Stimulated activated CD4-positive, alpha-beta T cell treated with anti-CD3 and anti-CD28 coated beads, TNF-alpha, amount 100 ng/mL, for 24 hours (primary cell): ENCODE results near the gene RAP1A.

Experiments
- DNase-seq, 3 experiments: peaks; one replicate each; pipeline ENCODE4 v3.0.0-alpha.2; 2020; ENCODE audit warnings: low read depth in 3 of 3

RAP1A gene

DNA sequence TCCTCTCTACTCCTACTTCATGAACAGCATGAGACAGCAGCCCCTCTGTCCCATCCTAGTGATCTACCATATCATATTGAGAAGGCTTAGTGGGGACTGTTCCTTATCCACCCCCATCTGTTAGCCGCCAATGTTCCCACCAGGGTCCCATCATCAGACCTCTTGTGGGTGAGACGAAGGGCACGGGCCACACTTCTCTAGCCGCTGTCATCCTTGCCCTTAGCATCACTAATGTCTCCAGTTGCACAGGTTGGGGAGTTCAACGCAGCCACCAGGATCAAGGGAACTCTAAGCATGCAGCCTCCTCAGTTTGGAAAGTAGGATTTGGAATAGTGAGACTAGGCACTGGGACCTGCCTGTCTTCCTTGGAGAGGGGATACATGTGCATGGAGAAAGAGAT is 99.5 kb downstream of the RAP1A start:
- DNase-seq, result no peak

DNA sequence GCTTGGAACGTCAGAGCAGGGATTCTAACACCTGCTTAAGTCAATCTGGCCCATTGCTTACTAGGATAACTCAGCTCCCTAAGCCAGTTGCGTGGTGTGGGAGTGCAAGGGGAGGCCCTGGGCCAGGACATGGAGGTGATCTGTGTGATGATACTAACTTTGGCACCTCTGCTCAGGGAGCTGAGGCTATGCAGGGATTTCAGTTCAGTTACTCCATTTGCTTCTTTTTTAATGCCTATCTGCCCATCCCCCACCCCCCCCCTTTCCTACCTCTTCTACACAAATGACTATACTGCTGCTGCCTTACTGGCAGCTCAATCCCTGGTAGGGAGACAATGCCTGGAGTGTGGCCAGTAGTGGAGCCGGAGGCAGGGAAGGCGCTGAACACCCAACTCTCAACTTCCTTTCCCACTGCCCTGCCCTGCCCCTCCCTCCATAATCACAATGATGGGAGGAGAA is 100.1 kb downstream of the RAP1A start:
- no peak for DNase-seq

DNA sequence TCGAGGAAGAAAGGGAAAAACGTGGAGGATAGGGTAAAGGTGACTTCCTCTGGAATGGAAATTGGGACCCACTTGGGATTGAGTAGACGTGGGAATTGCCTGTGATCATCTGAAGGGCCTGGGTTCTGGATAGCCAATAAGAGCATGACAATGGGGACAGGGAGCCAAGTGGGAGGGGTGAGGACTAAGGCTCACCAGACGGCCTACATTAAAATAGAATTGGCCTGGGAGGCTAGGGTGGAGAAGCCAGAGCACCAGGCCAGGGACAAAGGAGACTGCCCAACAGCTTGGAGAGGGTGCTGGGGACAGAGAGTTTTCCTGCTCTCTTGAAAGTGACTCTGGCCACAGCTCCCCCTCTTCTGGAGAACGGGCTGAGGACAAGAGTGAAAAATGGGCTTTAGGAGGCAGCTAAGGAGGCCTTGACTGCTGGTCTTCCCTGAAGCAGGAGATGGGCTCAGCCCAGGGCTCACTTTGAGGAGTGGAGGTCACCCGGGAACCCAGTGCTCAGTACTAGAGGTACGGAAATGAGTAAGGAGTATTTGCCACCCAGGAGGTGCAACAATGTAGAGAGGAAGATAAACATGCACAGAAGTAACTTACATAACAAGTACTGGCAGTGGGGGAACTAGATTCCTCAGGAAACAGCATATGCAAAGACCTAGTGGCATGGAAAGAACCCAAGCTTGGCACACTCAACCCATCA is 100.8 kb downstream of the RAP1A start:
- DNase-seq, result no peak

DNA sequence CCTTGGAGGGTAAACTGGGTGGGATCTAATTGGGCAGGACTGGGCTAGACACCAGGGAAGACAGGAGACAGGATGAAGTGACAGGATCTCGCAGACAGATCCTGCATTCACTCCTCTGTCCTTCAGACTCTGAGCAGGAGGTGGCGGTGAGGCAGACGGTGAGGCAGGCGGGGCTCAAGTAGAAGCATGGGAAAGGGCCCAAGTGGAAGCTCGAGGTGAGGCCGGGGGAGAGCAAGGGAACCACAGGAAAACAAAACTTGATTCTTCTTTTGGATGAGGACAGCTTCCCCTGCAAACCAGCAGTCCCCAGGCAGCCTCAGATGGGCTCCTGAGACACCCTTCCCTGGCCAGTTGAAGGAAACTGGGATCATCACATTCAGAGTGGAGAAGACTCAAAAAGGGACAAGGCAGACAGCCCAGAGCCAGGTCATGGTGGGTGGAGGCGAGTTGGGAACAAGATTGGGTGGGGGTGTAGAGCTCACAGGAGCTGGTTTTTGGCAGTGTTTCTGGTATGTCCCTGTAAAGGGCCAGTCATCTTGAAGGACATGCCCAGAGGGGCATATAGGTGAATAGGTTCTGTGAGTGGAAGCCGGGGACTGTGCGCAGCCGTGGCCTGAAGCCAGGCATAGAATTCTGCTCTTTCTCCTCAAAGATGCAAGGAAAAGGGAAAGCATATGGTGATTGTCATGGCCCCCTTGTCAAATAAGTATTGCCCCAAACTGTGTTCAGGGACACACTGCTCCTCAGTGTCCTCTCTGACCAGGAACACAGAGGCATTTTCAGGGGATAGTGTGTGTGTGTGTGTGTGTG is 101.6 kb downstream of the RAP1A start:
- no peak for DNase-seq

DNA sequence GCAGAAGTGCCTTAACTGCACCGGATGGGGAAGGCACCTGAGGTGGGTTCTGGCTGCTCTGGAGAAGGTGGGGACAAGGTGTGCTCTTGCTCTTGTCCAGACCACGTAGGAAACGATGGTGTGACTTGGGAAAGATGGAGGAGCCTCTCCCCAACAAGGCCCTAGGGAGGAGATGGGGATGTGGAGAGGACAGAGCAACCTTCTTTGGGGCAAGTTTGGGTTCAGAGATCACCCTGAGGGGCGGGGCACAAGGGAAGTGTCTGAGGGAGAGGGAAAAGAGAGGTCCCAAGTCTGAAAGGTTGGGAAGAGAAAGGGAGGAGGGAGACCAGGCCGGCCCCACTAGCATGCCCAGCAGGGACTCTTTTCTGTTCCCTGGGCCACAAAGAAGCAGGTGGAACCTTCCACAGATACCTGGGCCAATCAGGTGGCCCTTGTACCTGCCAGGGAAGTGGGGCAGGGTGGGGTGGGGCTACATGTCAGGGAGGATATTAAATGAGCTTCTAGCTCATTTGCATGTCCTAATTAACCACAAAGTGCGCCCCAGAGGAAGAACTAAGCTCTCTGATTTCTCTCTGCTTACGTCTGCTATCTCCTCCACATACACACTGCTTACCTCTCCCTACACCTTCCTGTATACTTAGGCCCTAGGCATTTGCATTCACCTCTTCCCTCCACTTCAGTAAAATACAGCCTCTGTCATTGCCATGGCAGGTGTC is 103.7 kb downstream of the RAP1A start:
- DNase-seq, result no peak

DNA sequence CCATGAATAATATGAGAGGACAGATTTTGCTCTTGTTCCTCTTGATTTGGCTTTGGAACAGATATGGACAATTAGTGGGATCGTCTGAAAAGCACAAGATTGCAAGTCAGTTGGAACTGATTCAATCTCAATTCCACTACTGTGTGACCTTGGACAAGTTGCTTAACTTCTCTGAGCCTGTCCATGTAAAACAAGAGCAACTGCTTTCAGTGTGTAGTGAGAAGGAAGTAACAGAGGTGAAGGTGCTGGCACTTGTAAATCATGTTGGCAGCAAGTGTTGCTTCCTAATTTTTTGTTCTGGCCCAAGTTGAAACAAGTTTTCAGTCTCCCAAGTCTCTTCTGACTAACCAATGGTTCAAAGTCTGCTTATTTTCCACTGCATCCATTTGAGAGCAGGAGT is 104.3 kb downstream of the RAP1A start:
- no peak for DNase-seq

DNA sequence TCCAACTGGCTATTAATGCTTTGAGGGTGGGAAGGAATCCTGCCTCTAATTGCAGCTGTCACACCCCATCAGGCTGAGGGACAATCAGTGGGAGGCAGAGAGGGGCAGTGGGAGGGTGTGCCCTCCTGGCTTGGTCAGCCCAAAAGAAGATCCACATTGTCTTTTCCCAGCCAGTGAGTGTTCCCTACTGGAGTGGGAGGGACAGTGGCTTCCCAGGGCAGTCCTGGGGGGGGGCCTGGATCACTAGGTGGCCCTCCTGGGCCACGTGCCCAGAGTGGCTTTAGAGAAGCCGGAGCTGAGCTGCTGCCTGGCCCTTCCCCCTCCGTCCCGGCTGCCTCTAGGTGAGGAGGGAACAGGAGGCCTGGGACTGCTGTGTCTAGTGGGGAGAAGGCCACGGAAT is 105.6 kb downstream of the RAP1A start:
- no peak for DNase-seq

DNA sequence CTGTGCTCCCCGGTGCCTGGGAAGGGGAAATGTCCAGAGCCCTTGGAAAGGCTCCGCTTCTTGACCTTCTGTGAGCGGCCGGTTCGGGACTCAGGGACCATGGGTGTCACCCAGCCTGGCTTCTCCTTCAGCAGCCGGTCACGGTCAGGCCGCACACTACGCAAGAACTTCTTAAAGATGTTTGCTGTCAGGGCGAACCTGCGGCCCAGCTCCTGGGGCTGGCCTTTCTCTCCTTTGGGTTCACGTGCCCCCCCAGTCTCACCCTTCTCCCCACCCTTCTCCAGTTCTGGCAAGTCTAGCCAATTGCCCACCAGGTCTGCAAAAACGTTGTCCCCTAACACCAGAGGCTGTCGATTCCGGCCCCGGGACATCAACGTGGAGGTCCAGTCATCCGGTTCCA is 107.5 kb downstream of the RAP1A start:
- DNase-seq, result no peak

DNA sequence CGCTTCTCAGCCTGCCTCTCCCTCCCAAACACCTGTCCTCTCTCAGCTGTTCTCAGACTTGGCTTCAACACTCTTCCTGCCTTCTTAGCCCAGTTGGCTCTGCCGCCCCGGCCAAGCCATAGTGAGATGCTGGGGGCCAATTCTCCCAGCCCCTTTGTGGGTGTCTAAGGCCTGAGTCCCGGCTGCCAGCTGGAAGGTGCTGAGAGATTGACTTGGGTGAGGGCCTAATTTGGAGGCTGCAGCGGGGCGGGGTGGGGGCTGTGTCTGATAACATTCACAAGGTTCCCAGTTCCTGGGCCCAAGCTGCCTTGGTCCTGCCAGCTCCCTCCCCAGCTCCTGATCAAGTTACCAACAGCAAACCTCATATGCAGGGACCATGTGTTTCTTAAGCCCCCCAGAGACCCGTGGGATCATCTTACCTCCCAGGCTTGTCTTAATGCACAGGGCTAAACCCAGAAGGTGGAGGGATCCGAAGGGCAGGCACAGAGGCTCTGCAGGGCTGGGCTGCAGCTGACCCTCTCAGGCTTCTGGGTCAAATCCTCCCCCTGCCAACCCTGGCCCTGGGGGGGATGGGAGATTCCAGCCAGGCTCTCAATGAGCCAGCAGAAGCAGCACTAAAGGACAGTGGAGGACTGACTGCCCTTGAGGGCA is 109.8 kb downstream of the RAP1A start:
- DNase-seq, result no peak

DNA sequence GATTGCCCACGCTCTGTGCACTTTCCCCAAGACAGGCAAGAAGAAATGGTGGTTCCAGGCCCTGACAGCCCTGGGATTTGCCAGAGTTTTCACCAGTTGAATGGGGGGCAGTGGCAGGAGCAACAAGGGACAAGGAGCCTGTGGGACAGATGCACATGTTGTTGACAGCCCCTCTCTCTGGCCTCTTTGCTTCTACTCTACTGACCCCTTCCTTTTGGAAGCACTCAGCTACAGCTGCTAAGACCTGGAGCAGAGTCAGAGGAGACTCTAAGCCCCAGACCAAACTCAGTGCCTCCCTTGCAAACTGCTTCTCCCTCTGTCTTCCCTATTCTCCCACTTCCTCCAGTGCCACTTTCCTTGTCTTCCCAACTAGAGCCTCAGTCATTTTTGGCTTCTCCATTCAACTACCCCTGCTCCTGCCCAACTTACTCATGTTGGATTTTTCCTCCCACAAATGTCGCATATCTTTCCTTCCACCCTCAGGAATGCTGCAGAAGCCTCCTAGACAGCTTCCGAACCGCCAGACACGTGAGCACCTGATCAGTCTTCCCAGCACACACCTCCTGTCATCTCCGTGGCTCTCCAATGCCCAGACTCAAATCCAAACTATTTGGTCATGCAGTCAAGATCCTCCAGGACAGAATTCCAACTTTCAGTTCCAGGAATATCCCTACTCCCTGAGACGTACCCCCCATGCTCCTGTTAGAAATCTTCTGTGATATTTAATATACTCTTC is 110.5 kb downstream of the RAP1A start:
- no peak for DNase-seq

DNA sequence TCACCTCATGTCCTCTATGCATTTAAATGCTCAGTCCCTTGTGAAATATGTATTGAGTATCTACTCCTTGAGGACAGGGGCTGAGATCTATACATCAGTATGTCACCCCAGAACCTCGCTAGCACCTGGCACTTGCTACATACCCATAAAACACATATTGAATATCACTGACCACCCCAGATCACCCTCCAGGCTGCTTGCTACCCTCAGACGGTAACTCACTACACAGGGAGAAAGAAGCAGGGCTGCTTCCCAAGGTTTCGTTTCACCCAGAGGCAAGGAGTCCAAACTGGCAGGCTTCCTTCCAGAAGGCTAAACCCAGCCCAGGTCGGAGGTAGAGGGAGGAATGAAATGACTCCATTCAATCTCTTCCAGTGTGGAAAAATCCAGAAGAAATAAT is 111.1 kb downstream of the RAP1A start:
- DNase-seq, result no peak

DNA sequence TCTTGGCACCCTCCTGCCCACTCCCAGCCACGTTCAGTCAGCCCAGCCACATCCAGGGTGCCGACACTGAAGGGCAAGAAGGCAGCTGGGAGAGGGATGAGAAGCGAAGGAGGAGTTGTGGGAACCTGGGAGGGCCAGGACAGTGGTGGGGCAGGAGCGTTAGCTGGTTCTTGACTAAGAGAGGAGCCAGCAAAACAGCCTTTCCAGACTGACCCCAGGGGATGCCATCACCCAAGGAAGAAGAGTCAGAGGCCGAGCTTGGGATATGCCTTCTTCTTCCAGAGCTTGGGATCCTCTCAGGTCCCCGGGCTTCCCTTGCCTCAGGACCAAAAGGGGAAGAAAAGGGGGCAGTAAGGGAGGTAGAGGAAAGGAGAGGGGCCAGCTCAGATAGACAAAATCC is 112.4 kb downstream of the RAP1A start:
- DNase-seq, result no peak

DNA sequence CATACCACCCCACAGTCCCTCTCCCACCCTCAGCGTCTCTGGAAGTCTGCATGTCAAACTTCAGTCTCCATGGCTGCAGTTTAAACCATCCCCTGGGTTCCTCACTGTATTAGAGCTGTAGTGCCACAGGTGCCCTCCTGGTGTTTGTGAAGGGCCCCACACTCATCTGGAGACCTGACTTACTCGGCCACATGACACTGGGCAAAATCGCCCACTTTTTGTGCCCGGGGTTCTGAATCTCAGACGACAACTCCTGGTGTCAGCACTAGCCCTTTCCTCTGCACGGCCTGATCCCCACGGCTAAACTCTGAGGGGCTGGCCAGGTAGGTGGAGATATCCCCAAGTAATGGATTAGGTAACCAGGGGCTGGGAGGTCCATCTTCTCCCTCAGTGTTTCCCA is 113.1 kb downstream of the RAP1A start:
- DNase-seq, result no peak

DNA sequence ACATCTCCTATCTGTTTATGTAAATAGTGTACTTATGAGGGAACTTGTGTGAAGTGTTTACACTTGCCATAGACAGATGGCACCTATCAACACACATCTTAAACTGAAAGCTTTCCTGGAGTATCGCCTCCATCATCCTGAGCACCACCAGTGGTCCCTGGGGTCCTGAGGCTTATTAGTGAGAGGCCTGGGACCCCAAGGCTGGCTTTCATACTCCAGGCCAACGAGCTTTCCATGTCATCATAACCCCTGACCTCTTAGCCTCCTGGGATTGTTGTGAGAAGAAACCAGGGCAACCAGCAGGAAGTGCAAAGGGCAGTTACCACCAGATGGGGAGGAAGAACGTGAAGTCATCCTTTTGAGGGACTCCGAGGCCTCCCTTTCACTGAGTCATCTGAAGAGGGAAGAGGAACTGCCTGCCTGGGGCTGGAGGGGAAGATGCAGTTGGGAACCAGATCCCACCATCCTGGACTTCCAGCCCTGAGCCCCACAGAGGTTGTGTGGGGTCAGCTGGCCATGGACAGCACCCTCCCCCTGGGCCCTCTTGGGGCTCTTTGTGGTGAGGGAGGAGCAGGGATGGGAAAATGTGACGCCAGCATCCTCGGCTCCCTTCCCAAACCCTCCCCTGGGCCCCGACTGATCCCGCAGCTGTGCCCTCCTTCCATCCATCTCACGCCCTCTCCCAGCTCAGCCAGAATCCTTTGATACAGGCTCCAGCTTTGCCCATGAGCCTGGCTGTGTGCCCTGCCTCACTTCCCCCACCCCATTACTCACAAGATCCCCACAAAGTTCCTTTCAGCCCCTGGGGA is 113.8 kb downstream of the RAP1A start:
- no peak for DNase-seq

DNA sequence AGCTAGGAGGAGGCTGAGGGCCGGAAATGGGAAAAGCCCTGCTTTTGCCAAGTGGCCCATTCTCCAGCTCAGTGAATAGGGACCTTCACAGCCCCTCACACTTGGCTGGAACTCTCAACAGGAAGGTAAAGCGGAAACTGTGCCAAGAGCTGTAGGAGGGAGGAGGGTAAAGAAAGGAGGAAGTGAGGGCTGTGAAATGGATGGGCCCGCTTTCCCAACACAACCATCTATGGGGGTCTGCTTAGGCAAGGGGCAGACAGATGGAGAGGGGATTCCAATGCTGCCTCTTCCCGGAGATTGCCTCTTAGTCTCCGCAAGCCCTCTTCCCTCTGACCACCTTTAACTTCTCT is 114.4 kb downstream of the RAP1A start:
- DNase-seq, result no peak

DNA sequence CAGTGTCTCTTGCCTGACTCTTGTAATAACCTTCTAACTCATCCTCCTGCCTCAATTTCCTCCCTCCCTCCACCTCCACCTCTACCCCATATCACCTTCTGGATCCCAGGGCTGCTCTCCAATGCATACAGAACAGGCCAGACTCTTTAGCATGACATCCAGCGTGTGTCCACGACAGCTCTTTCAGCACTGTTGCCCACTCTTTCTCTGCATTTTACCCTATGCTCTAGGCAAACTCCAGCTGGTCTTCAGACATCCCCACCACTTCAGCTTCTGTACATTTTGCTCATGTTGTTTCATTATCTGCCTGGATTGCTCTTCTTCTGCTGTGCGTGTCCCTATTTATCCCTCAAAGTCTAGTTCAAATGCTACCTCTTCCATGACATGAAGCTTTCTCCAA is 114.8 kb downstream of the RAP1A start:
- no peak for DNase-seq

DNA sequence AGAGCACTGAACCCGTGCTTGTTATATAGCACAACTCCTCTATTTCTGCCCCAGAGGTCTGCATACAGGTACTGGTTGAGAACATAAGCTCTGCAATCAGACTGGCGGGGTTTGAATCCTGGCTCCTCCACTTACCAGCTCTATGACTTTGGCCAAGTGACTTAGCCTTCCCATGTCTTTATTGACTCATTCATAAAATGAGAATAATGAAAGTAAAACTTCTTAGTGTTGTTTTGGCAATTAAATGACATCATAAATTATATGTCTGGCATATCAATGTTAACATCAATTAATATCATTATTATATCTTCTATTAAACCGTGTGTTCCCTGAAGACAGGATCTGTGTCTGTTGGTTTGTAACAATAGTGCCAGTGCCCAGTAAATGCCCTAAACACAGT is 115.3 kb downstream of the RAP1A start:
- DNase-seq, result no peak

DNA sequence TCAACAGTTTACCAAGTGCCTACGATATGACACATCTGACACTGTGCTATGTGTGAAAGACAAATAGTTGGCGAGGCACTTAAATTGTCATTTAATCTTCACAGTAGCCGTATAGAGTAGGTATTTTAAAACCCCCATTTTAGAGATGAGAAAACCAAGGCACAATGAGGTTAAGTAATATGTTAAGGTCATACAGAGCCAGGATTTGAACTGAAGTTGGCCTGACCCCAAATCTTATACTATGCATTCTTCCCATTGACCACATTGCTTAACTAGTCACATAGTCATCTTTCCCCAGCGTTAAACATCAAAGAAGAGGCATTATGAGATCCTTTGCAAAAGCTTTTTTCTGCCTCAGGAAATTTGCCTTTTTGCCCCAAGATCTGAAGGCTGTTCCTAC is 115.7 kb downstream of the RAP1A start:
- DNase-seq, result no peak

DNA sequence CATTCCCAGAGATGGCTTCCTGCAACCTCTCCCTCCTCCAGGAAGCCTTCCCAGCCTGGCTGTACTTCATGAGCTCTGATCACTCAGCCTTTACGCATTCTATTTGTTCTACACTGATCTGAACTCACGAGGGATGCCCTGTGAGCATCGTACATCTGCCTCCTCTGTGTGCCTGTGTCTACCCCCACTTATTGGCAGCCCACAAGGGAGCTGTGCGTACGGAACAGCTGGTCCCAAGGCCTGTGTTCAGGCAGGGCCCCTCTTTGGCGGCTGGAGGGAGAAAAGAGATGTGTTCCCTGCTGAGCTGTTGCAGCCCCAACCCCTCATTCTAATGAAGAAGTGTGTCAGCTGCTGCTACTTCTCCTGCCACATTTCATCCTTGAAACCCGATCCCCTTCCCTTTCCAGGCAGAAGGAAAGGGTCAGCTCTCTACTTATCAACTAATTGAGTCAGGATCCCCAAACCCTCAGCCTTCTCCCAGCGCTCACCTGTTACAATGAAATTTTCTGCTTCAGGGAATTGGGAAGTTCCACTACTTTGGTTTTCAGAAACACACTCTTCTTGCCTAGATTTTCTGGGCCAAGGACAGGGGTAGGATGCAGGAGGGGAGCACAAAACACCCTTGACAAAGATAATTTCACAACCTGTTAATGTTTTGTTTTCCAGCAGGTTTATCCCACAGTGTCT is 116.4 kb downstream of the RAP1A start:
- DNase-seq, result no peak

DNA sequence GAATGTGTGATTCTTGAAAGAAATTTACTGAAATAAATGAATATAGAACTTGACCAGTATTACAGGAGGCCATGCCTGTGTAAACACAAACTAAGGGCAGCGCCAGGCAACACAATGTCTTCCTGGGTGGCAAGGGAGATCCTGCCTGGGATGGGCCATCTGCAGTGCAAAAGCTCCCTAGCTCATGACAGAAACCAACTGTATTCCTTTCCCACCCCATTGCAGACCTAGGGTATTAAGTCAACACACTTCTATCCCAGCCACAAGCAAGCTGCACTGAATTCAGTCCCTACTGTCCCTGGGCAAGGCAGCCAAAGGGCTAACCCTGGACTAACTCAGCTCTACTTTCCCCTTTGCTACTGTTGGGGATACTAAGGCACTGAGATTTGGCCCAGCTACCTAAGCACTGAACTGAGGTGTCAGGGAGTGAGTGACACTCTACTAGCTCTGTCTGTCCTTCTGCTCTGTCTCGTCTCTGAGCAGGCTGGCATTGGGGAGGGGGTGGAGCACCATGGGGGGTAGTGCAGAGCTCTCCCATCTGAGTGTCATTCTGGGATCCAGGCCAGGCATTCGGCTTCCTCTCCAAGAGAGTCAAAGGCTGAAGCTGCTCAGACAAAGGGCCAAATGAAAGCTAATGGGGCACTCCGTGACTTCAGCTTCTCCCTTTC is 117.1 kb downstream of the RAP1A start:
- no peak for DNase-seq
